ENCODE data around the gene GPR135. TPM values are rescaled to one million over a fixed set of nuclear protein-coding genes. Genes with fewer than 3 reads are reported as not detected.
"Not testable (repeated sequence)": the region's sequence is repeated elsewhere in the genome, so short reads cannot be mapped to it uniquely, and the experiment has no call there.

GPR135 gene
- total and polyA plus RNA-seq, 4 donors, result 0.22 to 2.9 (median 0.44) TPM

GRCh38 chr14:59451849-59452248, 13.3 kb downstream of the GPR135 start (continued):
- TF ChIP-seq REST (IDR thresholded peaks at IDR 0.05), result no peak

GRCh38 chr14:59450716-59451115, 14.5 kb downstream of the GPR135 start:
- Histone ChIP-seq H3K9me3 (ENCODE audit: control insufficient read depth in 4 of 4, low read length in 3 of 4) (no peaks in the 10 kb centered on the region), H3K27ac (ENCODE audit: low read depth in 1 of 2, low read length in 2 of 2) (no peak overlapping the region), H3K4me1 (ENCODE audit: control insufficient read depth in 4 of 4, insufficient read depth in 4 of 4, low read length in 3 of 4) (no peaks in the 10 kb centered on the region), H3K9ac (ENCODE audit: low read depth in 1 of 2, low read length in 2 of 2) (no peak overlapping the region), H3K4me3 (ENCODE audit: low read depth in 1 of 3, low read length in 3 of 3) (no peak overlapping the region), H3K27me3 (ENCODE audit: control insufficient read depth in 4 of 4, insufficient read depth in 4 of 4, low read length in 3 of 4) (no peaks in the 10 kb centered on the region), H3K36me3 (ENCODE audit: control insufficient read depth in 4 of 4, insufficient read depth in 3 of 4, low read depth in 1 of 4, low read length in 3 of 4) (no peaks in the 10 kb centered on the region)
- 98% methylated on average over 3 of the region's 3 CpGs for WGBS
- TF ChIP-seq HNF4A (conservative IDR thresholded peaks at IDR 0.05), result no peak
- DNase-seq (ENCODE audit: low spot score), result no peak

DNA sequence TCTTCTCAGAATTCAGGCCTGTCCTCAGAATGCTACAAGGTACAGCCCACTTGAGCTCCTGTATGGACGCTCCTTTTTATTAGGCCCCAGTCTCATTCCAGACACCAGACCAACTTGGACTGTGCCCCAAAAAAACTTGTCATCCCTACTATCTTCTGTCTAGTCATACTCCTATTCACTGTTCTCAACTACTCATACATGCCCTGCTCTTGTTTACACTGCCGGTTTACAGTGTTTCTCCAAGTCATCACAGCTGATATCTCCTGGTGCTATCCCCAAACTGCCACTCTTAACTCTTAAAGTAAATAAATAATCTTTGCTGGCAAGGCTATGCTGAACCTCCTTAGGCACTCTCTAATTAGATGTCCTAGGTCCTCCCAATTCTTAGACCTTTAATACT, 16.5 kb downstream of the GPR135 start:
- H3K4me1 ChIP-seq (ENCODE audit: control insufficient read depth in 4 of 4, insufficient read depth in 4 of 4, low read length in 3 of 4); DNase-seq (ENCODE audit: low spot score); H3K9me3 ChIP-seq (ENCODE audit: control insufficient read depth in 4 of 4, low read length in 3 of 4); H3K9ac ChIP-seq (ENCODE audit: low read depth in 1 of 2, low read length in 2 of 2); H3K4me3 ChIP-seq (ENCODE audit: low read depth in 1 of 3, low read length in 3 of 3); H3K36me3 ChIP-seq (ENCODE audit: control insufficient read depth in 4 of 4, insufficient read depth in 3 of 4, low read depth in 1 of 4, low read length in 3 of 4); H3K27me3 ChIP-seq (ENCODE audit: control insufficient read depth in 4 of 4, insufficient read depth in 4 of 4, low read length in 3 of 4); H3K27ac ChIP-seq (ENCODE audit: low read depth in 1 of 2, low read length in 2 of 2): not testable (repeated sequence)
- 90% methylated on average over 2 of the region's 2 CpGs for WGBS

DNA sequence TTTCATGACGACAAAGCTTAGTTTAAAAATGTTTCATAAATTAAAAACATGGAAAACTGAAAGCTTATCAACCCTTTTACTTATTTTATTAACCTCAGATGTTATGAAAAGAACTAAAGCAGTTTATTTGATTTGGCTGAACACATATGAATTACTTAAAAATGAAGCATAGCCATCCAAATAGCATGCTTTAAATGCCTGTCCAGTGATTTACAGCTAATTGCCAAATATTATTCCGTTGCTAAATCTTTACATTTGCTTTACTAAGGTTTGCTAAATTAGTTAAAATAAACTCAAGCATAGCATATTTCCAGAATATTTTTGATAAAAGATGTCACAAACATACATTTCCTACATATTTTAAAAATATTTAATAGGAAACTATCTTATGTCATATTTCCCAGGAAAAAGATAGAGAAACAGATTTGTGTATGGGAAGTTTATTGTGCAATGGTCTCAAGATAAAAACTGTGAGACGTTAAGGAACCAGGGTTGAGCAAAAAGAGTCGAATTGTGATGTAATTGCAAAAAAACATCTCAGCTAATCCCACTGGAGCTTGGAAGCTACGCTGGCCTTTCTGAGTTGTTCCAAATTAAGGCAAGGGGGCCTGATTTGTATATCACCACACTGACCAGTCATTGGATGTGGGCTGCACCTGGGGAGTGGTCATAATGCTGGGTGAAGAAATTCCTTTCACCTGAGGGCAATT, 25.8 kb downstream of the GPR135 start:
- TF ChIP-seq CTCF (IDR thresholded peaks at IDR 0.05; ENCODE audit: low read depth, low read length, missing input control), result no peak
- Histone ChIP-seq H3K4me1 (ENCODE audit: control insufficient read depth in 4 of 4, insufficient read depth in 4 of 4, low read length in 3 of 4) (peaks cover 0 to 5% (median 0%) of the 10 kb centered on the region in 4 donors), H3K27ac (ENCODE audit: low read depth in 1 of 2, low read length in 2 of 2) (no peak overlapping the region), H3K4me3 (ENCODE audit: low read depth in 1 of 3, low read length in 3 of 3) (no peak overlapping the region), H3K36me3 (ENCODE audit: control insufficient read depth in 4 of 4, insufficient read depth in 3 of 4, low read depth in 1 of 4, low read length in 3 of 4) (no peaks in the 10 kb centered on the region), H3K9ac (ENCODE audit: low read depth in 1 of 2, low read length in 2 of 2) (no peak overlapping the region), H3K27me3 (ENCODE audit: control insufficient read depth in 4 of 4, insufficient read depth in 4 of 4, low read length in 3 of 4) (no peaks in the 10 kb centered on the region), H3K9me3 (ENCODE audit: control insufficient read depth in 4 of 4, low read length in 3 of 4) (no peaks in the 10 kb centered on the region)
- 74% methylated on average over 5 of the region's 5 CpGs for WGBS
- DNase-seq (ENCODE audit: low spot score), result no peak

Data from liver (tissue), 9 donors.